Measurements from ENCODE around the gene HECTD4.
A peak's percentile ranks its signal among the peaks of the same experiment; 100 is the strongest.
"Not testable (repeated sequence)": the region's sequence is repeated elsewhere in the genome, so short reads cannot be mapped to it uniquely, and the experiment has no call there.

The HECTD4 gene

DNA sequence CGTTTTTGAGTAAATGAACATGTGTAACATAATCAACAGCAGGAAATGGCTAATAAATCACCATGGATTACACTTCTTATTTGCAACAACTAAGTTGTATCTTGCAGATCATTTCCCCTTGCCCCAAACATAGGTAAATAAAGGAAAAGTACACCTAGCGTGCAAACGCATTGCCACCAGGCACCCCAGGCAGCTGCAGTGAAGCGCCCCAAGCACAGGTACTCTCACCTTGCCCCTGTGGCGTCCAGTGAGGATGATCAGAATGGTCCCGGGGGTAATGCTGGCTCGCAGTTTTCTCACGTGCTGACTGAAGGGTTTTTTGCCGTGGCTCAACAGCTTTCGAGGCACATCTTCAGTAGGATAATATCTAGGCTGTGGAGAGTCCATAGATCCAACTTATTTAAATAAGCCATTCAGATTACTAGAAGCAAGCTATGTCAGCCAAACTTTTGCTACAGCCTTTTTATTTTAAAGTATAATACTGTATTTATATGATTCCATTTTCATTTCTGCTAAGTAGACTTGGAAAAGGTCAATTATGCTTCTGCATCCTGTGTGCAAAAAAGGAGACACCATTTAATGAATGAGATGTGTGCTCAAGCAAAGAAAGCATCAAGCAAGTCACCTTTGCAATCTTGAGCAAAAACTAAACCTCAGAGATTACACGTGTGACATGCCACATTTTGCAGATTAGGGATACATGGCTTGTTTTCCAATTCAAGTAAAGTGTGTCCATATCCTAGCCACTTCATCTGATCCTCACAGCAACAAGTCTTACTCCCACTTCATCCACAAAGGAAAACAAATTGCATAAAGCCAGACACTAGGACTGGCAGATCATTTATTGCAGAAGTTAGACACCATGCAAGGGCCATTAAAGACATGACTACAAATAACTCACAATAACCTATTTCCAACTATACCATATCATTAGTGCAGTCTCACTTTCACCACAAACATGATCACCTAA, 24.6 kb upstream of the HECTD4 start:
- H3K36me3 ChIP-seq (ENCODE audit: control insufficient read depth, insufficient read depth, low read length) = peaks cover 50% of the 10 kb centered on the region
- H3K27ac ChIP-seq (ENCODE audit: low read depth, low read length) = no peak overlapping the region
- no peaks in the 10 kb centered on the region for H3K27me3 ChIP-seq (ENCODE audit: control insufficient read depth, insufficient read depth, low read length)
- H3K4me3 ChIP-seq (ENCODE audit: low read depth, low read length) = peak overlapping the region; percentile 99; the same call in 1 of the 2 replicates
- no peaks in the 10 kb centered on the region for H3K9me3 ChIP-seq (ENCODE audit: control insufficient read depth, insufficient read depth, low read length)
- no peak overlapping the region for H3K9ac ChIP-seq (ENCODE audit: low read depth, low read length)
- H3K4me1 ChIP-seq (ENCODE audit: control insufficient read depth, insufficient read depth, low read length) = peaks cover 3% of the 10 kb centered on the region; the same call in 1 of the 2 replicates

- Histone ChIP-seq H3K27ac (ENCODE audit: low read depth, low read length) (no peak overlapping the region), H3K9me3 (ENCODE audit: control insufficient read depth, insufficient read depth, low read length) (no peaks in the 10 kb centered on the region), H3K4me1 (ENCODE audit: control insufficient read depth, insufficient read depth, low read length) (no peaks in the 10 kb centered on the region), H3K9ac (ENCODE audit: low read depth, low read length) (no peak overlapping the region), H3K27me3 (ENCODE audit: control insufficient read depth, insufficient read depth, low read length) (no peaks in the 10 kb centered on the region), H3K4me3 (ENCODE audit: low read depth, low read length) (no peak overlapping the region), H3K36me3 (ENCODE audit: control insufficient read depth, insufficient read depth, low read length) (peaks cover 32% of the 10 kb centered on the region)
Observed at GRCh38 chr12:112401903-112402498, 19.8 kb upstream of the HECTD4 start.

DNA sequence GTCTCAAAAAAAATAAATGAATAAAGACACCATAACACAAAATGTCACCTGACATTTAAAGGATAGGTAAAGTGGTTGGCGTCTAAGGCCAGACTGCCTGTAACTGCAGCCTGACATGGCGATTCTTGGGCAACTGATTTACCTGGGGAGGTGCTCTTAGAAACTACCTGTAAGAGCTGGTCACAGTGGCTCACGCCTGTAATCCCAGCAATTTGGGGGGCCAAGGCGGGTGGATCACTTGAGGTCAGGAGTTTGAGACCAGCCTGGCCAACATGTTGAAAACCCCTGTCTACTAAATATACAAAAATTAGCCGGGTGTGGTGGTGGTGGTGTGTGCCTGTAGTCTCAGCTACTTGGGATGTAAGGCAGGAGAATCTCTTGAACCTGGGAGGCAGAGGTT, 18.8 kb upstream of the HECTD4 start:
- no peaks in the 10 kb centered on the region for H3K4me1 ChIP-seq (ENCODE audit: control insufficient read depth, insufficient read depth, low read length)
- H3K27ac ChIP-seq (ENCODE audit: low read depth, low read length) = no peak overlapping the region
- no peak overlapping the region for H3K4me3 ChIP-seq (ENCODE audit: low read depth, low read length)
- no peak overlapping the region for H3K9ac ChIP-seq (ENCODE audit: low read depth, low read length)
- no peaks in the 10 kb centered on the region for H3K27me3 ChIP-seq (ENCODE audit: control insufficient read depth, insufficient read depth, low read length)
- H3K36me3 ChIP-seq (ENCODE audit: control insufficient read depth, insufficient read depth, low read length) = peaks cover 22% of the 10 kb centered on the region
- H3K9me3 ChIP-seq (ENCODE audit: control insufficient read depth, insufficient read depth, low read length) = no peaks in the 10 kb centered on the region

DNA sequence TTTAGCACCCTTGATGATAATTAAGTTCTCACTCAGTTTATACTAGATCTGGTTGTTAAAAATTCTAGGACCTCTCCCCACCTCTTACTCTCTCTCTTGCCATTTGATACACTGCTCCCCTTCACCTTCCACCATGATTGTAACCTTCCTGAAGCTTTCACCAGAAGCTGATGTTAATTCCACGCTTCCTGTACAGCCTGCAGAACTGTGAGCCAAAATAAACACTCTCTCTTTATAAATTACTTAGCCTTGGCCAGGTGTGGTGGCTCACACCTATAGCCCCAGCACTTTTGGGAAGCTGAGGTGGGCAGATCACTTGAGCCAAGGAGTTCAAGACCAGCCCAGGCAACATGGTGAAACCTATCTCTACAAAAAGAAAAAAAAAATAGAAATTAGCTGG, 11.1 kb upstream of the HECTD4 start:
- H3K4me1 ChIP-seq (ENCODE audit: control insufficient read depth, insufficient read depth, low read length) = no peaks in the 10 kb centered on the region
- no peaks in the 10 kb centered on the region for H3K27me3 ChIP-seq (ENCODE audit: control insufficient read depth, insufficient read depth, low read length)
- no peak overlapping the region for H3K27ac ChIP-seq (ENCODE audit: low read depth, low read length)
- no peak overlapping the region for H3K4me3 ChIP-seq (ENCODE audit: low read depth, low read length)
- no peaks in the 10 kb centered on the region for H3K9me3 ChIP-seq (ENCODE audit: control insufficient read depth, insufficient read depth, low read length)
- no peaks in the 10 kb centered on the region for H3K36me3 ChIP-seq (ENCODE audit: control insufficient read depth, insufficient read depth, low read length)
- H3K9ac ChIP-seq (ENCODE audit: low read depth, low read length) = no peak overlapping the region

- H3K9ac ChIP-seq (ENCODE audit: low read depth, low read length); H3K36me3 ChIP-seq (ENCODE audit: control insufficient read depth, insufficient read depth, low read length); H3K27me3 ChIP-seq (ENCODE audit: control insufficient read depth, insufficient read depth, low read length); H3K4me1 ChIP-seq (ENCODE audit: control insufficient read depth, insufficient read depth, low read length); H3K4me3 ChIP-seq (ENCODE audit: low read depth, low read length); H3K27ac ChIP-seq (ENCODE audit: low read depth, low read length); H3K9me3 ChIP-seq (ENCODE audit: control insufficient read depth, insufficient read depth, low read length): not testable (repeated sequence)
Observed at GRCh38 chr12:112389922-112390654, 7.9 kb upstream of the HECTD4 start.

DNA sequence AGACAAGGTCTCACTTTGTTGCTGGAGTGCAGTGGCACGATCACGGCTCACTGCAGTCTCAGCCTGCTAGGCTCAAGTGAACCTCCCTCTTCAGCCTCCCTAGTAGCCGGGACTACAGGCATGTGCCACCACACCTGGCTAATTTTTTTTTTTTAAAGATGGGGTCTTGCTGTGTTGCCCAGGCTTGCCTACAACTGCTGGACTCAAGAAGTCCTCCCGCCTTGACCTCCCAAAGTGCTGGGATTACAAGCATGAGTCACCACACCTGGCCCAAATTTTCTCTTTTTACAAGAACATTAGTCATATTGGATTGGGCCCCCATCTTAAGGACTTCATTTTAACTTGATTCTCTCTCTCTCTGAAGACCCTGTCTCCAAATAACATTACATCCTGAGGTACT, 7.0 kb upstream of the HECTD4 start:
- no peaks in the 10 kb centered on the region for H3K27me3 ChIP-seq (ENCODE audit: control insufficient read depth, insufficient read depth, low read length)
- H3K9me3 ChIP-seq (ENCODE audit: control insufficient read depth, insufficient read depth, low read length) = no peaks in the 10 kb centered on the region
- no peak overlapping the region for H3K9ac ChIP-seq (ENCODE audit: low read depth, low read length)
- H3K4me3 ChIP-seq (ENCODE audit: low read depth, low read length) = no peak overlapping the region
- no peaks in the 10 kb centered on the region for H3K36me3 ChIP-seq (ENCODE audit: control insufficient read depth, insufficient read depth, low read length)
- H3K4me1 ChIP-seq (ENCODE audit: control insufficient read depth, insufficient read depth, low read length) = no peaks in the 10 kb centered on the region
- no peak overlapping the region for H3K27ac ChIP-seq (ENCODE audit: low read depth, low read length)

DNA sequence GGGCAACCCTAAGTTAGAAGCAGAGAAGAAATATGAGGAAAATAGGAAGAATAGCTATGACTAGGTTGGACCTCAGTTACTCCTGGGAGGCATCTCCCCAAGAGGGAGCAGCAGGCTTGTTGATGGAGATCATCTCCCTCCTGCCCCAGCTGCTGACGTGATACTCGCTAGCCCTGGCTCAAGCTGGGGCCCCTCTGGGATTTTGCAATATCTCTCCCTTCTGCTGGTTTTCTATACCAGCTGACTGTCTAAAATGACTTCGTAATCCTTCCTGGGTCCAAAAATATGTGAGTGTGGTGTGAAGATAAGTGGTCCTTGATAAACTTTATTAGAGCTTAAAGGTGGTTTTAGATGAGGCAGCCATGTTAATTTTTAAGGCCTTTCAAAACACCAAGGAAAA, 4.5 kb upstream of the HECTD4 start:
- Histone ChIP-seq H3K27ac (ENCODE audit: low read depth, low read length) (no peak overlapping the region), H3K4me3 (ENCODE audit: low read depth, low read length) (no peak overlapping the region), H3K9ac (ENCODE audit: low read depth, low read length) (no peak overlapping the region), H3K36me3 (ENCODE audit: control insufficient read depth, insufficient read depth, low read length) (no peaks in the 10 kb centered on the region), H3K4me1 (ENCODE audit: control insufficient read depth, insufficient read depth, low read length) (0 out of 2 replicates have a peak, but pooled peaks cover 2% of the 10 kb centered on the region), H3K27me3 (ENCODE audit: control insufficient read depth, insufficient read depth, low read length) (no peaks in the 10 kb centered on the region), H3K9me3 (ENCODE audit: control insufficient read depth, insufficient read depth, low read length) (no peaks in the 10 kb centered on the region)

DNA sequence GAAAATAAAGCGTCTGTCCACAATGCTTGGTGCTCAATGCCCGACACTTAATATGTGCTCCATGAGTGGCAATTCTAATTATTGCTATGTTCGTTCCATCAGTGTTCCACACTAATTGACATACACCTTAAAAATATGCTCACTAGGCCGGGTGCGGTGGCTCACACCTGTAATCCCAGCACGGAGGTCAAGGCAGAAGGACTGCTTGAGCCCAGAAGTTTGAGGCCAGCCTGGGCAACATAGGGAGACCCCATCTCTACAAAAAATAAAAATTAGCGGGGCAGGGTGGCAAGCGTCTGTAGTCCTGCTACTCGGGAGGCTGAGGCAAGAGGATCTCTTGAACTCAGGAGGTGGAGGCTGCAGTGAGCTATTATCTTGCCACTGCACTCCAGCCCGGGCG, 635 bp upstream of the HECTD4 start:
- peak overlapping the region; percentile 89 for H3K4me3 ChIP-seq (ENCODE audit: low read depth, low read length)
- no peaks in the 10 kb centered on the region for H3K27me3 ChIP-seq (ENCODE audit: control insufficient read depth, insufficient read depth, low read length)
- no peak overlapping the region for H3K9ac ChIP-seq (ENCODE audit: low read depth, low read length)
- no peaks in the 10 kb centered on the region for H3K36me3 ChIP-seq (ENCODE audit: control insufficient read depth, insufficient read depth, low read length)
- peak overlapping the region; percentile 68 for H3K27ac ChIP-seq (ENCODE audit: low read depth, low read length)
- no peaks in the 10 kb centered on the region for H3K9me3 ChIP-seq (ENCODE audit: control insufficient read depth, insufficient read depth, low read length)
- H3K4me1 ChIP-seq (ENCODE audit: control insufficient read depth, insufficient read depth, low read length) = peaks cover 9% of the 10 kb centered on the region; the same call in 1 of the 2 replicates

- Histone ChIP-seq H3K27ac (ENCODE audit: low read depth, low read length) (peak overlapping the region; percentile 68), H3K9me3 (ENCODE audit: control insufficient read depth, insufficient read depth, low read length) (no peaks in the 10 kb centered on the region), H3K9ac (ENCODE audit: low read depth, low read length) (peak overlapping the region; percentile 66), H3K4me3 (ENCODE audit: low read depth, low read length) (peak overlapping the region; percentile 89), H3K27me3 (ENCODE audit: control insufficient read depth, insufficient read depth, low read length) (no peaks in the 10 kb centered on the region), H3K4me1 (ENCODE audit: control insufficient read depth, insufficient read depth, low read length) (peaks cover 9% of the 10 kb centered on the region; the same call in 1 of the 2 replicates), H3K36me3 (ENCODE audit: control insufficient read depth, insufficient read depth, low read length) (no peaks in the 10 kb centered on the region)
Observed at GRCh38 chr12:112381406-112381882, 787 bp downstream of the HECTD4 start.

DNA sequence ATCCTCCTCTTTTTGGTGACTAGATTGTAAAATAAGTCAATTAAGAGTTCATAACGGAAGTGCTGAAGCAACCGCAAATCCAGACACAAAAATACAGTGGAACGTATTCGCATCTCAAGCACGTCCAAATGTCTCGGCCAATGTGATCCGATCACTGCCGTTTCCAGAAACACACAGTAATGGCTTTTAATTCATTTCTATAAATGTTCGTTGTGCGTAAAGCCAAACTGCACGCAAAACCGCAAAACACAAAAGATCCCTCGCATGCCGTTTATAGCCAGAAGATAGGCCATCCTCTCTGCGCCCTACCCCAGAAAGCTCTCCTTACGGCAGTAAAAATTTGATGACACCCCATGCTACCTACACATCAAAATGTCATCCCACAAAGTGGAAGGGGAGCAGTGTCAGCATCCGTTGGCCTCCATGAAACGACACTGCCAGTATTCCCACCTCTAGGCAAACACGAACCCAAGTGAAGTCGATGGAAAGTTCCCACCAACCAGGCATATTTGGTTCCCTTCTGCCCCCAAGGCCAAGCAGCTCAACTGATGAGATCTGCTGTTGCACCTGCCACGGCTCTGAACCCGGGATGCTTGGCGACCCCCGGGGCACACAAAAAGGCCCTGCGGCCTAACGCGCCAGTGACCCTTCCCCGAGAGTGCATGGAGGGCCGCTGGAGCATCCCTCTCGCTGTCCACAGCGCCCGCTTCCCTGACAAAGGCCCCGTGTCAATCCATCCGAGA, 1.4 kb downstream of the HECTD4 start:
- peak overlapping the region; percentile 89 for H3K4me3 ChIP-seq (ENCODE audit: low read depth, low read length)
- H3K27ac ChIP-seq (ENCODE audit: low read depth, low read length) = peak overlapping the region; percentile 68
- H3K27me3 ChIP-seq (ENCODE audit: control insufficient read depth, insufficient read depth, low read length) = no peaks in the 10 kb centered on the region
- H3K4me1 ChIP-seq (ENCODE audit: control insufficient read depth, insufficient read depth, low read length) = peaks cover 9% of the 10 kb centered on the region; the same call in 1 of the 2 replicates
- no peaks in the 10 kb centered on the region for H3K36me3 ChIP-seq (ENCODE audit: control insufficient read depth, insufficient read depth, low read length)
- H3K9ac ChIP-seq (ENCODE audit: low read depth, low read length) = peak overlapping the region; percentile 66
- no peaks in the 10 kb centered on the region for H3K9me3 ChIP-seq (ENCODE audit: control insufficient read depth, insufficient read depth, low read length)
